HepG2 (cell line): ENCODE measurements around the gene TLX1.

ENCODE experiments used
- CTCF ChIP-seq: sonication (generic); formaldehyde crosslinking; IDR thresholded peaks from 2 replicates; pipeline ENCODE4 v1.5.0; 2020; ENCODE audit warnings: mild to moderate bottlenecking, missing genetic modification reagents, moderate library complexity
- POLR2AphosphoS5 ChIP-seq: IDR thresholded peaks from 2 replicates; pipeline ENCODE4 v1.6.1; 2012; ENCODE audit warnings: low read depth, low read length
- TF ChIP-seq, protein P1 (sequence below): sonication (generic); formaldehyde crosslinking; IDR thresholded peaks from 2 replicates; pipeline ENCODE4 v1.4.0; 2020; ENCODE audit warnings: missing genetic modification reagents

DNA sequence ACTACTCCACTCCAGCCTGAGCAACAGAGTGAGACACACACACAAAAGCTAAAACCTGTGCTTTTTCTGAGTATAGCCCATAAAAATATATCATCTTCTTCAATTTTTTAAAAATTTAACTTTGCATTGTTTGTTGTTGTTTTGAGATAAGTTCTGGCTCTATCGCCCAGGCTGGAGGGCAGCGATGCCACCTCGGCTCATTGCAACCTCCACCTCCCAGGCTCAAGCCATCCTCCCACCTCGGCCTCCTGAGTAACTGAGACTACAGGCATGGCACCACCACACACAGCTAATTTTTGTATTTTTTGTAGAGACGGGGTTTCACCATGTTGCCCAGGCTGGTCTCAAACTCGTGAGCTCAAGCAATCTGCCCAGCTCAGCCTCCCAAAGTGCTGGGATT is 14.3 kb upstream of the TLX1 start:
- TF ChIP-seq, protein P1, sequence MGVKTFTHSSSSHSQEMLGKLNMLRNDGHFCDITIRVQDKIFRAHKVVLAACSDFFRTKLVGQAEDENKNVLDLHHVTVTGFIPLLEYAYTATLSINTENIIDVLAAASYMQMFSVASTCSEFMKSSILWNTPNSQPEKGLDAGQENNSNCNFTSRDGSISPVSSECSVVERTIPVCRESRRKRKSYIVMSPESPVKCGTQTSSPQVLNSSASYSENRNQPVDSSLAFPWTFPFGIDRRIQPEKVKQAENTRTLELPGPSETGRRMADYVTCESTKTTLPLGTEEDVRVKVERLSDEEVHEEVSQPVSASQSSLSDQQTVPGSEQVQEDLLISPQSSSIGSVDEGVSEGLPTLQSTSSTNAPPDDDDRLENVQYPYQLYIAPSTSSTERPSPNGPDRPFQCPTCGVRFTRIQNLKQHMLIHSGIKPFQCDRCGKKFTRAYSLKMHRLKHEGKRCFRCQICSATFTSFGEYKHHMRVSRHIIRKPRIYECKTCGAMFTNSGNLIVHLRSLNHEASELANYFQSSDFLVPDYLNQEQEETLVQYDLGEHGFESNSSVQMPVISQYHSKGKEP (CRISPR knock-in tag): no peak
- no peak for TF ChIP-seq POLR2AphosphoS5
- no peak for TF ChIP-seq CTCF (CRISPR knock-in tag)
